SK-N-MC (cell line): ENCODE results near the gene CNTFR.

Experiments used
- EZH2 ChIP-seq: fragments of 200-600 bp; sonication (generic); IDR thresholded peaks from one replicate; pipeline ENCODE4 v1.6.1; 2017; ENCODE audit warnings: antibody characterized with exemption
- POLR2AphosphoS5 ChIP-seq: IDR thresholded peaks from 2 replicates; pipeline ENCODE4 v1.6.1; 2012; ENCODE audit warnings: mild to moderate bottlenecking, low read depth, low read length, borderline replicate concordance

- TF ChIP-seq POLR2AphosphoS5, result no peak
- TF ChIP-seq EZH2, result no peak
Observed at GRCh38 chr9:34544035-34544434, 45.5 kb downstream of the CNTFR start.
